A673 (cell line): Measurements from ENCODE around the gene APOBEC3B.

Source experiments
- CTCF ChIP-seq: fragments of 300-800, 200-600 bp; sonication (generic); conservative IDR thresholded peaks from 2 replicates; pipeline ENCODE4 v1.5.1; 2017; ENCODE audit warnings: low read depth, mild to moderate bottlenecking, antibody characterized with exemption, low read length, moderate library complexity, mixed read lengths
- EZH2 ChIP-seq: fragments of 200-600 bp; sonication (generic); IDR thresholded peaks from 2 replicates; pipeline ENCODE4 v1.6.1; 2017; ENCODE audit warnings: borderline replicate concordance, low read depth, mild to moderate bottlenecking, mixed read lengths, antibody characterized with exemption, low read length; ENCODE audit not compliant: poor library complexity, severe bottlenecking

GRCh38 chr22:38947321-38948140, 34.6 kb upstream of the APOBEC3B start:
- TF ChIP-seq CTCF (no peak), EZH2 (no peak)
